Right renal cortex interstitium (tissue), 3 donors: ENCODE results near the gene IL17F. TPM values are rescaled to one million over a fixed set of nuclear protein-coding genes. Genes with fewer than 3 reads are reported as not detected.
"Not testable (repeated sequence)": the region's sequence is repeated elsewhere in the genome, so short reads cannot be mapped to it uniquely, and the experiment has no call there.

ENCODE experiments used
- DNase-seq, 3 donors: peaks; one replicate each; pipeline ENCODE4 v3.0.0-alpha.2; 2013; ENCODE audit warnings: low read depth in 3 of 3, low spot score in 2 of 3
- polyA plus RNA-seq, 3 donors: library from polyadenylated mRNA; unstranded; fragments of 120-200 nt; gene quantifications; one replicate each; pipeline ENCODE4 v1.2.1, GENCODE V29; 2013; ENCODE audit not compliant: insufficient read length in 3 of 3

IL17F gene
- polyA plus RNA-seq, 3 donors: 0.28 to 0.33 (median 0.32) TPM

DNA sequence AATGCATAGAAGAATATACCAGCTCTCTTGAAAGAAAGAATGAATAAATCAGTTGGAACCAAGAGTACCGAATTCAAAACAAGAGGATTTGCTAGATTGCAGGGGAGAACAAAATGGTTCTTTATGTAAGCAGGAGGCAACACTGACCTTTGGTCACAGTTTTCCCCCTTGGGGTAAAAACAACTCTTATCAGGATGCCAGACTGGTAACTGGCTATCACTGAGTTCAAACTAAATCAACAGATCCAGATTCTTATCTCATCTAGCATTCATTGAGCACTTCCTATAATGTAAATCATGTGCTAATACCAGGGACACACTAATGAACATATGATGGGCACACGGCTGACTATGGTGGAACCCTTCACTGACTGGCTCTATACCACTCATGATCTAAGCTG is 4.8 kb upstream of the IL17F start:
- no peak for DNase-seq

DNA sequence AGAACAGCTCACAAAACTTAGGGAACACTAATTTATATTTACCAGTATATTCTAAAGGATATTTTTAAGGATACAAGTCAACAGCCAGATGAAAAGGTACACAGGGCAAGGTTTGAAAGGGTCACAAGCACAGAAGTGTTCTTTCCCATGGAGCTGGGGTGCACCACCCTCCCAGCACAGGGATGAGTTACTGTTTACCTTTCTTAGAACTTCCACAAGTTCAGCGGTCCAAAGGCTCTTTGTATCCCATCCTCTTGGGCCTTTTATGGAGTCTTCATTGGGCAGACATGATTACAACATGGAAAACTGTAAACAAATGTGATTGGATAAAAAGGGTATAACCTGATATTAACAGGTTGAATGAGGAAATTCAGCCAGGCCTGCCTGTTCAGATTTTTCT is 1.1 kb upstream of the IL17F start:
- no peak for DNase-seq

DNA sequence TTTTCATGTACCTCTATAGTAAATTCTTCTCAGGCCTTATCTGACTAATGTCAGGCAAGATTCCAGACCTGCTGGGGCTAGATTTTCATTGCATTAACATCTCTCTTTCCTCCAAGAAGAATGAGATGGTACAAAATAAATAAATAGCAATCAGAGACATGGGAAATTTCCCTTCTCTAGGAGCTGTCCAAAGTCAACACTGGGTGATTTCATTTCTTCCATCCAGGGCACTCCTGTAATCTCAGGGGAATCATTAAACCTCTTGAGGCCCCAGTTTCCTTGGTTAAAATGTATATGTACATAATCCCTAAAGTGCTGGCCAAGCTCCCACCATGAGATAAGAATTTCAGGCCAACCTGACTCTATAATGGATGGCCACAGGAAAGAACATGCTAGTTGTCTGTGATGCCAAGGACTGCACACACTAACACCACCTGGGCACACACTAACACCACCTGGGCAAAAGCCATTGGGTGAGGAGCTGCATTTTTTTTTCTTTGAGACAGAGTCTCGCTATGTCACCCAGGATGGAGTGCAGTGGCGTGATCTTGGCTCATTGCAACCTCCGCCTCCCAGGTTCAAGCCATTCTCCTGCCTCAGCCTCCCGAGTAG is 912 bp downstream of the IL17F start:
- DNase-seq: no peak

DNA sequence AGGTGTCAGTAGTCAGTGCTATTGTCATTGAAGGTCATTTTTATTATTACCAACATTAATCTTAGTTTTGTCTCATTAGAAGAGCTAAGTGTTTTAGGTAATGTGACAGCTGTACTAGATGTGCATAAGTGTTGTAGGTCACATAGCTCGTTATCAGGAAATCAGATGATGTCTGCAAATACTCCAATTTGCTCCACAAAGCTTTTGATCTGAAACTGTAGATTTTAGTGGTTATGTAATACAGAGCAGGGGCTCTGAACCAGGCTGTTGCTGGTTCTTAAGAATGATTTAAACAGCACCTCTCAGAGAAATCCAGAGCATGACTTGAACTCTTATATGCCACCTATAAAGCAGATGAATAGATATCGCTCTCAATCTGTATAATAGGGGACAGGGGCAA is 2.5 kb downstream of the IL17F start:
- no peak for DNase-seq

DNA sequence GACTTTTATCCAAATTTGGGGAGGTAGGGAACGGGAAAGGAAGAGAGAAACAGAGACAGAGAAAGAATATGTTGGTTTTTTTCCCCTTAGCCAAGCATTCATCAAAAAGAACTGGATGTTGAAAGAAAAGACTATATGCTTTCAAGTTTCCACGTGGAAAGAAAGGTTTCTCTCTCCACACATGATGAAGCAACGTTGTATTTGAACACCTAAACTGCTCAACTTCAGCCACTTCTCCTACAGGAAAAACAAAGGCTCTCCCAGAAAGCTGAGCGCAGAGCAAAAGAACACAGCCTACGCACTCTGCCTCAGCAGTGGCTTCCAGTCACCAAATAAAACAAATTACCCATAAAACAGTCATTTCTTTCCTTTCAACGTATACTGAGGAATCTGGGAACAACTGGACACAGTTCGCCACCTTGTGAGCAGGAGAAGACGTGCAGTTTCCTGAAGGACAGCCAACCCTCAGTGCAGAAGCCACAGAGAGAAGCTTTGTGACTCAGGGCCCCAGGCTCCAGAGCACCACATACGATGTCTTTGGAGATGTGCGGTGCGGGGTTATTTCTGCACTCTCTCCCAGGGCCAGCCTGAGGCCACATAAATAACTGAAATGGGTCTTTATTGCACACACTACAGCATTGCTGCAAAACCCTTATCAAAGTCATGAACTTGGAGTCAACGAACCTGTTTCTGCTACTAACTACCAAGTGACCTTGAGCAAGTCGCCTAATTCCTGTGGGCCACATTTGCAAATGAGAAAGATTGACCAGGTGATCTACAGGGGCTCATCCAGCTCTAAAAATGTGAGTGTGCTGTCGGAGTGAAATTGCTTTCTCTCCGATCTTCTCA is 10.1 kb downstream of the IL17F start:
- peak; percentile 65 to 76 (median 67) for DNase-seq

DNA sequence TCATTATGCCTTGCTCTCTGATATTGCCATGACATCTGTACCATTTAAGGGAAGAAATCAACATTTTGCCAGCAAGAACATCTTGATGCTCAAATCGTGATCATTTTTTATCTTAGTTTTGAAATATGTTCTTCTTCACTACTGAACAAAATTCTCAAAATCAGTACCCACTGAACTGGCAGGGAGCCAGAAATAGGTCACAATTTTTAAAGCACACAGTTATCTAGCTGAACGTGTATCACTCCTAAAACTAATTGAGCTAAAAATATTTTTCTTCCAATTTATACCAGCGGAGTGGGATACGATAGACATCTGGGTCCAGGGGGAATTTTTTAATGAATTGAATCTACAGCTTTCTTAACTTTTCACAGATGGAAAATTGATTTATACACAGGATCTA is 11.3 kb downstream of the IL17F start:
- no peak for DNase-seq

DNA sequence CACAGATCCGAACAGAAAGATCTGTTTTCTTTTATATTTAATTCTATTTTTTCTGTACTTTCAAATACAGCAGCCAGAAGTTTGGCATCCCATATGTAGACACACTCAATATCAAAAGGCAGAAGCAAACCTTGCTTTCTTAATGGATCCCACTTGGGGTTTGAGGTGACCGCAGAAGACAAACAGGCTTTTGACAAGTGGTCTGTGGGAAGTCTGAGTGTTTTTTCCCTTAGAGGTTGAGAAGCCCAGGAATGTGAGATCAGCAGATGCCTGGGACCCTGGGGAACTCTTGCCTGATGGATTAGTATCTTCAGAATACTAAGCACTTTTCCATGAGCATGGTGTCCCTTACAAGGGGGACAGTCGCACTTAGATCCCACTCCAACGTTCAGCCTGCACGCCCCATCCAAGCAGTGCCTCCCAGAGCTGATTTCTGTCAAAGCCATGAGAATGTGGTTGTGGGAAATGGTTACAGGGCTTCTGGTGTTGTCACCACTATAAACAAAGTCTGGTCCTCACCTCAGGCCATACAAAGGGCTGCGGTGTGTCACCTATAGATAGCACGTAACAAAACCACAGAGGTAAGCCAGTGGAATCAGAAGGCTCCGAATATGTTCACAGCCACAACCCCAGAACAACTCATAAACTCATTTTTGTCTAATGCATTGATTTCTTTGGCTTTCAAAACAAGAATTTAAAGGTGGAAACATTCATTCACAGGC is 12.7 kb downstream of the IL17F start:
- DNase-seq: no peak

DNA sequence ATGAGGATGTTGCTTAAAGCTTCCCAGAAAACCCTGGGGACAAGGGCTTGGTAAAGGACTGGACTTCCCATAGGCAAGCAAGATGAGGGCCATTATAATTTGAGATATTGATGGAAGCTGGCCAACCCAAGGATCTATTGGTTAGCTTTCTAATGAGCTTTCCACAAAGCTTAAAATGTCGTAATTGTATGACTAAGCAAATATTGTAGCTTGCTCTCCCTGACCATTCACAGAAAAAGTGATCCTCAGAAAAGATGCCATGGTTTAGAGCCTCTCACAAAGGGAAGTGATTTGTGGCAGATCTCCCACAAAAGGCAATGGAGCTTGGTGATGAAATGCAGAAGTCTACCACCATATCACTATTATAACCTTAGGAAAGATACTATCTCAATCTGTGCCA is 13.6 kb downstream of the IL17F start:
- DNase-seq: no peak

DNA sequence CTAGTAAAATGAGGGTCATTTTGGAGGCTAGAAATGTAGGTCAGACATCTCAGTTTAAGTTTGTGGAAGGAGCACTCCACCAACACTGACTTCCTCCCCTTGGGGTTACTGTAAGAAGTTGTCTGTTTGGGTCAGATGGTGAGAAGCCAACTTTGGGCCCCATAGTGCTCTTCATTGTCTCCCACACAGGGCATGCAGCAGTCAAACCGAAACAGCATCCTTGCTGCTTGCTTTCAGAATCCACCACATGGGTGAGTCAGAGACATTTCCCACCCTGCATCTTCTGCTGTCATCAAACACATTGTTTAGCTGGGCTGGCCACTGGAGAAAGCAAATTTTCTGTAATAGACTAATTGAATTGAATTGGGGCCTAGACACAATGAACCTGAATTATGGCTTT is 16.8 kb downstream of the IL17F start:
- no peak for DNase-seq

DNA sequence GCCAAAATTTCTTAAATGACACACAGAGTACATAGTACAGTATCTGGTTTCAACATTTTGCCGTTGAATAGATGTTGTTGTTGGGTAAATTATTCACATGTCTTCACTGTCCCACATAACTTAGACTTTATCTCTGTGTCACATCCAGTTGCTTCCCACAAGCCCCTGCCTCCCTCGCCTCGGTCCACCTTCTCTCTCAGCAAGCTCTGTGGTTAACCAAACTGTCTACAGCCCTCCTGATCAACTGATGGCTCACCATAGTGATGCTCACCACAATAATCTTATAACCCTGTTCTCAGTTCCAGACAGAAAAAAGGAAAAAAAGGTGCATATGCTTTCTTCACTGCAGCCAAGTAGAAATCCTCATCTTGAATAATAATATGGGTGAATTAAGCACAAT is 23.0 kb downstream of the IL17F start:
- DNase-seq: no peak

DNA sequence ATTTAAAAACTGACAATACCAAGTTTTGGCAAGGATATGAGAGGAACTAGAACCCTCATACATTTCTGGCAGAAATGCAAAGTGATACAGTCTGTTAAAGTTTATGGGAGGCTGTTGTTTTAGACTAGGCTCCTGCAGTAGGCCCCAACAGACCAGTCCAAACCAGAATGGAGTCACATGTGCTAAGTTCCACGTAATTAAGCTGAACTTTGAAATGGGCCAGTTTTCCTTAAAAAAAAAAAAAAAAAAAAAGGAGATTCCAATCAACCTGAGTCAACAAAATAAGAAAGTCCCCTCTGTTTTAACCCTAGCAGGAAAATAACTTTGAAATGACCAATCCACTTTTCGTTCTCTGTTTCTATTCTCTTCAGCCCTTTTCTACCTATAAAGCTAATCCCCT is 26.5 kb downstream of the IL17F start:
- DNase-seq: no peak

DNA sequence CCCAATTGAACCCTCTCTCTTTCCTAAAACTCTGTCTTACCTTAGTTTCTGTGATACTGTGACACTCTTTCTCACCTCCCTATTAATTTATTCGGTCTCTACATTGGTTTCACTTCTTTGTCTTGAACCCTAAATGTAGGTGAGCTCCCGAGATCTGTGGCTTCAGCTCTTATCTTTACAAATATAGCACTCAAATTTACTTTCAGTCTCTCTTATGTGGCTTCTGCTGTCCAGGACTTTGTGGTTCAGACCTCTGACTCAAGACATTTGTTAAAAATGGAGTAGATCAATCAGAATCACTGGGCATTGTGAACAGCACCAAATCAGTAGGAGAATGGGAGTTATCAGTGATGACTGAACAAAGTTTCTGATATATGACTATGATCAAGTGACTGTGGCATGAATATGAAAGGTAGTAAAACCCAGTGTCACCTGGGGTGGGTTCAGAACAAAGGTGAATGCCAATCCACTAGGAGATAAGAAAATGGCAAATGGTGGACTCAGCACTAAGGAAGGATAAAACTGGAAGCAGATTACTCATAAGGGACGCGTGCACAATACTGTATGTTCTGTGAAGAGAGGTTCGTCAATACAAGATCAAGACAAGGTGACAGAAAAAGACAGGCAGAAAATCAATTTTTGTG is 27.2 kb downstream of the IL17F start:
- DNase-seq: no peak

DNA sequence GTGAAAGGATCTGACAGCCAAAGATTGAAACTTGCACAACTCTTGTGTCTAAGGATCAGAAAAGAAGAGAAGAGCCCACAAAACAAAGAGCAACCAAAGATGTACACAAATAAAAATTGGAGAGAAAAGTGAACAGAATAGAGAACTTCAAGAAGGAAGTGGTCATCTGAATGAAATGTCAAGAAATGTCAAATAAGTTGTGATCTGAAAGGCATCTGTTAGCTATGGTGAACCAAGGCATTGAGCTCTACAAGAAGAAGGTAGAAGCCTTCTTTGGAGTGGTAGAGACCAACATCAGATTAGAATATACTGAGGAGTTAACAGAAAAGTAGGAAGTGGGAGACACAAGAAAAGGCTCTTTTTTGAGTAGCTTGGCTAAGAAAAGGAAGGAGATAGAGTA is 28.5 kb downstream of the IL17F start:
- no peak for DNase-seq

DNA sequence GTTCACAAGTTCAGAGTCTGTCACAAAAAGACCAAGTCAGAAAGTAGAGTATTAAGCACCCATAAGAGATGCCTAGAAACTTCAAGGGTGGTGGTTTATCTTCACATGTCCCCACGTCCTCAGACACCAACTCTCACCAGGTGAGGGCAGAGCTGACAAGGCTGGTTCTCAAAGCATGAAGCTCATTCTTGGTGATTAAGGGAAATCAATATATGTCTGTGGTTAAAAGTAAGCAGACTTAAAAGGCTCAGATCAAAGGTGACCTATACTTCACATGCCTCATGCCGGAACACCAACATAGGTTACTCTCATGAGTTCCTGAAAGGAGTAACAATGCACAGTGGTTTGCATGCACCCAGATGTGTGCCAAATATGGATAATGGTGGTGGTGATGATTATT is 31.2 kb downstream of the IL17F start:
- DNase-seq: no peak

DNA sequence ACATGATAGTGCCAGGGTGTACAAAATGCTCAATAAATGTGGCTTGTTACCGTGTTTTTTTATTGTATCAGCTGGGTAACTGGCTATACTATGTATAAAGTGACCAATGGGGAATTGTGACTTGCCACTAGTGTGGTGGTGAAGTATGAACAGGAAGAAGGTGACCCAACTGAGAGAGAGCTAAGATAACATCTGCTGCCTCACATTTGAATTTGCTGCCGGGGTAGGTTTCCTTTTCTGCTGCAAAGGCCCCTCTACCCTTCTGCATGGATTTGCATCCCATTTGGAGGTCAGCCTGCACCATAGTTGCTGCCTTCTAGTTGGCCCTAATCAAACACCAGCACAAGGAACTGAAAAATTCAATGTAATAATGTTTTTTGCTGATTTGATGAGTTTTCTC is 34.1 kb downstream of the IL17F start:
- DNase-seq: no peak

DNA sequence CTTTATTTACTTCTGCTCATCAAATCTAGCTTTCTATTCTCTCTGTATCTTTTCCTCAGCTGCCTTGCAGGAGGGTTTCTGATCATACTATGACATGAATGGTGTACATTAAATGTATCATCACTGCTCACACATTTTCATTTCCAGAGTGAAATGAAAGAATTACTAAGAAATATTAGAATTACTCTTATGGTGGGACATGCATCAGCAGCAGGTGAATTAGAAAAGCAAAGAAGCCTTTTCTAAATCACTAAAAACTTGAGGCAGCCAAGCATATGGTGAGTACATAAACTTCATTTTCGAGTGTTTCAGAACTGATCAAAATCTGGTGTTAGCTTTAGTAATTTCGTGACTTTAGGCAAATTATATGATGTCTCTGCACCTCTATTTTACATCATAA is 34.5 kb downstream of the IL17F start:
- no peak for DNase-seq

DNA sequence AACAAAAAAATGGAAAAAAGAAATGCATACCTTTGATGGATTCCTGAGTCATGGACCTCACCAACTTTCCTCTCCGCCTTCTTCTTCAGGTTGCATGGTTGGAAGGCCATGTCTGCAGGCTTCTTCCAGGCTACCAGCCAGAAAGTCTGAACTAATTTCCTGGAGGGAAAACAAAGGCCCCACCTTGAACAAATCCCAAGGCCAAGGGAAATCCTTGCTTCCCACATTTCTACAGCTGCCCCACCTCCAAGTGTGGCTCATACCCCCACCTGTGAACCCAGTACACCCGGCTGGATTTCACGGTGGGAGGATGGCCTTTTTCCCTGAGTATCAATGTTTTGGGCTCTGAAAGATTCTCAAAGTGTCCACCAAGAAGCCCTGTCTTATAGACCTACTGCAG is 35.7 kb downstream of the IL17F start:
- DNase-seq: no peak

DNA sequence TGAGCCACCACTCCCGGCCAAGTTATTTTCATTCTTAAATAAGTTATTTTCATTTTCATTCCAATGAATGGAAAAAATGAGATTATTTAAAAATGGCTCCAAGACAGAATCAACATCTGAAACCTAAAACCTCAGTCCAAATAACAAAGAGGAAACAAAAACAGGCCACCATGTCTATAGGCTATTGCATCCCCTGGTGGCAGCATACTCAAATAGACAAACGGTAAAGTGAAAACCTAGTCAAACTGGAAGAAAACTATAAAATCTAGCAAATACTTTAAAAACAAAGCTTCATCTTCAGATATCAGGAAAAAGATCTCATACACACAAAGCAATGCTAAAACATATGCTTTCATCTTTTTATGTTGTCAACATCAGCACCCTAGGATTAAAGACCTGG is 37.2 kb downstream of the IL17F start:
- no peak for DNase-seq

DNA sequence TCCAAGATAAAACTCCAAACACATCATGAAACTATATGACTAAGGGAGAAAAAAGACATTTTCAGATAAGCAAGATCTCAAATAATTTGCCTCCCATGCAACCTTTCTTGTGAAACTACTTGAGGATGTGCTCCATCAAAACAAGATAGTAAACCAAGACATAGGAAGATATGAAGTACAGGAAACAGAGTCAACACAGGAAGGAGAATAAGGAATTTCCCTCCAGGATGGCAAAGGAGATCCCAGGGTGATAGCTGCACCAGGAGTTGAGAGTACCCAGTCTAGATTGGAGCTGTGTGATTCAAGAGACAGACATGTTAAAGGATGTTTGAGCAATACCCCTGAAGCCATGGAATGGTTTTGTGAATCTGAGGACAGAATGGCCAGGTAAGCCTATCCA is 42.8 kb downstream of the IL17F start:
- DNase-seq: no peak

DNA sequence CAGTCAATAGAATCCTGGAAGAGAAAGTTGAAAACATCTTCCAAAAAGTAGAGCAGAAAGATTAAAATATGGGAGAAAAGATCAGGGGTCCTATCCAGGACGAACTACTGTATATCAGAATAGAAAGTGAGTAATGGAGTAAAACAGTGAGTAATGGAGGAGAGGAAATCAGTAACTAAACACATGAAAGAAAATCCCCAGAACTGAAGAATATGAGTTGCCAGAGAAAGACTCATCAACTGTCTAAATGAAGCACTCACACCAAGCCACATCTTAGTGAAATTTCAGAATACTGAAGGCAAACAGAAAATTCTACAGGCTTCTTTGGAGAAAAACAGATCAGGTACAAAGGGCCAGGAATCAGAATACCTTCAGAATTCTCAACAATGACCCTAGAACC is 43.3 kb downstream of the IL17F start:
- DNase-seq: no peak

DNA sequence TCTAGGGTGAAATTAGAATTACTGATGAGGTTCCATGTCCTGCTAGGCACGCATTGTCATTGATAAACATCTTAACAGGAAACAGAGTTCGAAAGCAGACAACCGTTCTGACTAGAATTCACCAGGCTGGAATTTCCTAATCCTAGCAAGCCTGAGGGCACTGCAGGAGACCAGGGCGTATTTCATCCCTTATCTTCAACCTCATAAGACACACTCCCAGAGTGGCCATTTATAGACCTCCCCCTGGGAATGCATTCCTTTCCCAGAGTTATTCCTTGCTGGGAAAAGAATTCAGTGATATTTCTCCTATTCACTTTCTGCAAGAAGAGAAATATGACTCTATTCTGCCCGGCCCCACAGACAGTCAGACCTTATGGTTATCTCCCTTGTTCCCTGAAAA is 44.2 kb downstream of the IL17F start:
- DNase-seq: not testable (repeated sequence)
